Tibial artery (tissue), 4 donors: ENCODE data around the gene ALG5.

Experiments
- DNase-seq, 2 donors: peaks; one replicate each; pipeline ENCODE4 v3.0.0-alpha.2; 2019
- H3K27ac ChIP-seq, 2 donors: fragments of 200-600 bp; sonication (generic) in 1 of 2; 1 replicate in 1 of 2; 2 replicates in 1 of 2; pipeline ENCODE4 v1.5.1; 2018 to 2019; ENCODE audit warnings: mild to moderate bottlenecking in 1 of 2
- H3K27me3 ChIP-seq, 2 donors: fragments of 200-600 bp; sonication (generic) in 1 of 2; one replicate each; pipeline versions ENCODE4 v1.5.1 to v1.6.0; 2016 to 2019
- H3K36me3 ChIP-seq, 3 donors: fragments of 200-600 bp; sonication (generic) in 2 of 3; one replicate each; pipeline ENCODE4 v1.5.1; 2016 to 2019; ENCODE audit warnings: mild to moderate bottlenecking in 2 of 3
- H3K4me1 ChIP-seq, 4 donors: fragments of 200-600 bp; sonication (generic) in 2 of 4; 1 replicate in 3 of 4; 2 replicates in 1 of 4; pipeline ENCODE4 v1.5.1; 2016 to 2019
- H3K4me3 ChIP-seq, 2 donors: fragments of 200-600 bp; sonication (generic) in 1 of 2; 1 replicate in 1 of 2; 2 replicates in 1 of 2; pipeline ENCODE4 v1.5.1; 2018 to 2019; ENCODE audit warnings: mild to moderate bottlenecking in 2 of 2
- H3K9me3 ChIP-seq, 3 donors: fragments of 200-600 bp; sonication (generic) in 1 of 3; one replicate each; pipeline ENCODE4 v1.5.1; 2016 to 2019
- CTCF ChIP-seq, 2 experiments: fragments of 200-600 bp in 1 of 2; fragments of 450-650 bp in 1 of 2; IDR thresholded peaks; one replicate each; pipeline ENCODE4 v1.5.1; 2017 to 2019; ENCODE audit warnings: antibody characterized with exemption in 2 of 2, mild to moderate bottlenecking in 1 of 2, moderate library complexity in 1 of 2
- intact Hi-C: fragments of 100-400 bp; cut with DNase I; formaldehyde crosslinking; loops from one replicate; pipeline ENCODE4 v1.15.0; 2023; ENCODE audit warnings: low total_unique reads

ALG5 gene

GRCh38 chr13:36919833-36920615 lies 79.1 kb downstream of the ALG5 start, which contains the start of gene SMAD9:
Gene SMAD9 (minus strand): TSS chr13:36920238. CDS start chr13:36879689, 40,549 bp downstream.
- peak; percentile 77 to 87 for DNase-seq
- no peaks in the 10 kb centered on the region for H3K36me3 ChIP-seq
- peaks cover 0 to 41% (median 15%) of the 10 kb centered on the region in 4 donors for H3K4me1 ChIP-seq
- H3K9me3 ChIP-seq, result no peaks in the 10 kb centered on the region
- intact Hi-C loops, result no loop called here
- H3K4me3 ChIP-seq, result peak within 1 kb of the TSS; percentile 68 to 92
- H3K27me3 ChIP-seq, result no peaks in the 10 kb centered on the region
- TF ChIP-seq CTCF (IDR thresholded peaks at IDR 0.05), result no peak
- H3K27ac ChIP-seq, result peak within 1 kb of the TSS; percentile 87 to 97

- Histone ChIP-seq H3K36me3 (no peaks in the 10 kb centered on the region), H3K9me3 (no peaks in the 10 kb centered on the region), H3K27me3 (no peaks in the 10 kb centered on the region), H3K4me3 (peak overlapping the region; percentile 68 to 92), H3K27ac (peak overlapping the region; percentile 79 to 97), H3K4me1 (peaks cover 0 to 48% (median 15%) of the 10 kb centered on the region in 4 donors)
- intact Hi-C loops, result no loop called here
- peak; percentile 66 to 79 for DNase-seq
- TF ChIP-seq CTCF (IDR thresholded peaks at IDR 0.05), result no peak
Observed at GRCh38 chr13:36919171-36919832, 79.8 kb downstream of the ALG5 start.

- Histone ChIP-seq H3K36me3 (no peaks in the 10 kb centered on the region), H3K27ac (peak overlapping the region; percentile 79 to 97), H3K9me3 (no peaks in the 10 kb centered on the region), H3K4me1 (peaks cover 0 to 55% (median 18%) of the 10 kb centered on the region in 4 donors), H3K27me3 (no peaks in the 10 kb centered on the region), H3K4me3 (peak overlapping the region; percentile 68 to 92)
- no peak for TF ChIP-seq CTCF (IDR thresholded peaks at IDR 0.05)
- DNase-seq, result no peak
- intact Hi-C loops, result no loop called here
Observed at GRCh38 chr13:36918246-36919131, 80.7 kb downstream of the ALG5 start.

GRCh38 chr13:36917311-36917710 lies 81.8 kb downstream of the ALG5 start:
- Histone ChIP-seq H3K27me3 (no peaks in the 10 kb centered on the region), H3K27ac (peak overlapping the region; percentile 79 to 97), H3K9me3 (no peaks in the 10 kb centered on the region), H3K4me1 (peaks cover 0 to 67% (median 20%) of the 10 kb centered on the region in 4 donors), H3K4me3 (peak overlapping the region in 1 of 2 donors; percentile 92), H3K36me3 (no peaks in the 10 kb centered on the region)
- no peak for TF ChIP-seq CTCF (IDR thresholded peaks at IDR 0.05)
- intact Hi-C loops, result no loop called here
- no peak for DNase-seq

- DNase-seq, result no peak
- peaks cover 0 to 69% (median 20%) of the 10 kb centered on the region in 4 donors for H3K4me1 ChIP-seq
- H3K27ac ChIP-seq, result peak overlapping the region in 1 of 2 donors; percentile 79
- no peak overlapping the region for H3K4me3 ChIP-seq
- no peaks in the 10 kb centered on the region for H3K9me3 ChIP-seq
- no peaks in the 10 kb centered on the region for H3K36me3 ChIP-seq
- intact Hi-C loops, result no loop called here
- no peak for TF ChIP-seq CTCF (IDR thresholded peaks at IDR 0.05)
- H3K27me3 ChIP-seq, result no peaks in the 10 kb centered on the region
Observed at GRCh38 chr13:36915896-36916640, 83.1 kb downstream of the ALG5 start.
